Measurements from ENCODE around the gene SBNO2. TPM values are rescaled to one million over a fixed set of nuclear protein-coding genes. Genes with fewer than 3 reads are reported as not detected.

SBNO2 gene
- total RNA-seq, 1 experiment from 2014 or later = 22.7 TPM

DNA sequence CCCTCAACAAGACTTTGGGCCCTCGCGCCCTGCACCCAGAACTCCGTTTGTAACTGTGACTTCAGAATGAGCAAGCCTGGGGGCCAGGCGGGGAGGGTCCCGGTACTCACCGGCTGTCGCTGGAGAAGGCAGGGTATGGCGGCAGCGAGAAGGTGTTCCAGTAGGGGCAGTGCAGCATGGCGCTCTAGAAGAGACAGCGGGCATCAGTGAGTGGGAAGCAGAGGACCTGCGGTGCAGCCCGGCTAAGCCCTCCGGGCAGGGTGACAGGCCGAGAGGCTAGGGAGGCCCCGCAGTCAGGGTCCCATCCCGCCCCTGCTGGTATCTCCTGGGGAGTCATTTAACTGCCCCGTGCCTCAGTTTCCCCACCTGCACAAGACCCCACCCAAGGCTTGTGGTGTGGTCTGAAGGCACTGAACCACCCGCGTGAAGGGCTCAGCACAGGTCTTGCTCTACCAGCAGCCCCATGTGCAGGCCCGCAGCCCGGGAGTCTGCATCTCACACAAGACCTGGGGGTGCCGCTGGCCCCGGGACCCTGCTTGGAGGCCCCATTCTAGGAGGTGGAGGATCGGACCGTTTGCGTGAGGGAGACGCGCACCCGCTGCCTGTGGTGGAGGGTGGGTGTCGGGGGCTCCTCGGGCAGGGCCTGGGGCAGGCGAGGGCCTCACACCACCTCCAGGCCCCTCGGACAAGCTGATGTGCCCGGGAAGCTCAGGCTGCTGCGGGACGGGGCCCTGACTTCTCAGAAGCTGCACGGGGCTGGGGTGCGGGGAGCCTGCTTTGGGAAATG, 24.6 kb downstream of the SBNO2 start:
- DNase-seq = no peak
- H3K27me3 ChIP-seq = no peaks in the 10 kb centered on the region
- H3K4me3 ChIP-seq = no peak overlapping the region
- no peaks in the 10 kb centered on the region for H3K9me3 ChIP-seq
- peaks cover 28% of the 10 kb centered on the region for H3K36me3 ChIP-seq

DNA sequence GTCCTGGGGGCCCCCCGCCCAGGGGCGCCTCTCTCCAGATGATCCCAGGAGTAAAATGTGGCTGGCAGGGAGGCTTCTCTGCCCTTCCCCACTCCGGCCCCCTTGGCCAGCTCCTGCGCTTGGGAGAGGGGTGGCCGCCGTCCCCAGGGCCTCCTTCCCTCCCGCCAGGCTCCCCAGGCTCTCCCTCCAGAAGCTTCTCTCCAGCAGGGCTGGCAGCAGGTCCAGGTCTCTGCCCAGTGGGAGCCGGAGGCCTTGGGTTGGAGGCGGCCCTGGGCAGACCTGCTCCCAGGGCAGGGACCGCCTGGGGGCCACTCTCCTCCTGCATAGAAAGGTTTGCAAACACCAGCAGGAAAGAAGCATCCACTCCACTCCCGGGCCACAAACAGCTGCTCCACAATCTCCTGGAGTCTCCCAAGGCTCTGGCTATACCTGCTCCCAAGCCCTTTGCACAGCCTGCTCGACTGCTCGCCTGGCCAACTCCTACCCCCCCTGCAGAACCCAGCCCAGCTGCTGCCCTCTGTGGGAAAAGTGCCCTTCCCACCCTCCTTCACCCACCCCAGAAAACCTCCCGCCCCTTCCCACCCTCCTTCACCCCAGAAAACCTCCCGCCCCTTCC, 26.0 kb downstream of the SBNO2 start:
- H3K4me3 ChIP-seq = no peak overlapping the region
- no peaks in the 10 kb centered on the region for H3K27me3 ChIP-seq
- no peak for DNase-seq
- H3K36me3 ChIP-seq = peaks cover 28% of the 10 kb centered on the region
- H3K9me3 ChIP-seq = no peaks in the 10 kb centered on the region

- no peaks in the 10 kb centered on the region for H3K9me3 ChIP-seq
- H3K4me3 ChIP-seq = no peak overlapping the region
- no peaks in the 10 kb centered on the region for H3K27me3 ChIP-seq
- peaks cover 32% of the 10 kb centered on the region for H3K36me3 ChIP-seq
- no peak for DNase-seq
These were observed 26.9 kb downstream of the SBNO2 start for GRCh38 chr19:1146858-1147780.

GRCh38 chr19:1146412-1146699, 27.7 kb downstream of the SBNO2 start:
- H3K36me3 ChIP-seq = peaks cover 24% of the 10 kb centered on the region
- DNase-seq = no peak

GRCh38 chr19:1145635-1146411, 28.2 kb downstream of the SBNO2 start:
- H3K4me3 ChIP-seq = no peak overlapping the region
- DNase-seq = no peak
- no peaks in the 10 kb centered on the region for H3K27me3 ChIP-seq
- no peaks in the 10 kb centered on the region for H3K9me3 ChIP-seq
- H3K36me3 ChIP-seq = peaks cover 23% of the 10 kb centered on the region

More at GRCh38 chr19:1146412-1146699, 27.7 kb downstream of the SBNO2 start:
- H3K4me3 ChIP-seq = no peak overlapping the region
- no peaks in the 10 kb centered on the region for H3K9me3 ChIP-seq
- H3K27me3 ChIP-seq = no peaks in the 10 kb centered on the region

- no peak for DNase-seq
- no peak overlapping the region for H3K4me3 ChIP-seq
- peaks cover 23% of the 10 kb centered on the region for H3K36me3 ChIP-seq
- H3K27me3 ChIP-seq = no peaks in the 10 kb centered on the region
- no peaks in the 10 kb centered on the region for H3K9me3 ChIP-seq
These were observed 29.3 kb downstream of the SBNO2 start for GRCh38 chr19:1144741-1145140.

DNA sequence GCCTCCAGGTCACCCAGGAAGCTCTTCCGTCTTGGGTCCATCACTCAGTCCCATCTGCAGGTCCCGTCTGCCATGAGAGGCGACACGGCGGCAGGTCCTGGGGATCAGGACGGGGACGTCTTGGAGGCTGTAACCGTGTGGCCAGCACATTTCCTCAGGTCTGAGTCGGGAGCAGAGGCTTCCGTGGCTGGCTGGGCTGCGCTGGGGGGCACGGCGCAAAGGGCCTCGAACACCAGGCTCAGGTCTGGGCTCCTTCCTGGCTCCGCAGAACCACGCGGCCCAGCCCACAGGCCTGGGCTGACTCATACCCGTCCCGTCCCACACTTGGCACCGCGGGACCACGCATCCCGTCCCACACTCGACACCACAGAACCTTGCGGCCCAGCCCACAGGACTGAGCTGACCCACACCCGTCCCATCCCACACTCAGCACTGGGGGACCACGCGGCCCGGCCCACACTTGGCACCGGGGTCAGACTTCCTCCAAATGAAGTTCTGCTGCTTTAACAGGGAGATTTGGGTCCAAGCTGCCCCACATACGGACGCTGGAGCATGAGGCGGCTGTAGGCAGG, 30.2 kb downstream of the SBNO2 start:
- Histone ChIP-seq H3K9me3 (no peaks in the 10 kb centered on the region), H3K36me3 (peaks cover 23% of the 10 kb centered on the region), H3K4me3 (no peak overlapping the region), H3K27me3 (no peaks in the 10 kb centered on the region)
- no peak for DNase-seq

DNA sequence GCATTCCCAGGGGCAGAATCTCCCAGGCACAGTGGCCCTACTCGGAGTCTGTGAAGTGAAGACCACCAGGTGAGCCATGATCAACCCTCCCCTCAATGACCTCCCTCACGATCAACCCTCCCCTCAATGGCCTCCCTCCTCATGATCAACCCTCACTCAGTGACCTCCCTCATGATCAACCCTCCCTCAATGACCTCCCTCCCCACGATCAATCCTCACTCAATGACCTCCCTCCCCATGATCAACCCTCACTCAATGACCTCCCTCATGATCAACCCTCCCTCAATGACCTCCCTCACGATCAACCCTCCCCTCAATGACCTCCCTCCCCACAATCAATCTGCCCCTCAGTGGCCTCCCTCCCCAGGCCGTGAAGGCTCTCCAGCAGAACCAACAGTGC, 32.1 kb downstream of the SBNO2 start:
- Histone ChIP-seq H3K4me3 (no peak overlapping the region), H3K9me3 (no peaks in the 10 kb centered on the region), H3K27me3 (no peaks in the 10 kb centered on the region), H3K36me3 (peaks cover 23% of the 10 kb centered on the region)
- DNase-seq = no peak

- no peaks in the 10 kb centered on the region for H3K9me3 ChIP-seq
- peaks cover 21% of the 10 kb centered on the region for H3K36me3 ChIP-seq
- H3K4me3 ChIP-seq = no peak overlapping the region
- H3K27me3 ChIP-seq = no peaks in the 10 kb centered on the region
- DNase-seq = no peak
These were observed 33.6 kb downstream of the SBNO2 start for GRCh38 chr19:1140272-1141027.

DNA sequence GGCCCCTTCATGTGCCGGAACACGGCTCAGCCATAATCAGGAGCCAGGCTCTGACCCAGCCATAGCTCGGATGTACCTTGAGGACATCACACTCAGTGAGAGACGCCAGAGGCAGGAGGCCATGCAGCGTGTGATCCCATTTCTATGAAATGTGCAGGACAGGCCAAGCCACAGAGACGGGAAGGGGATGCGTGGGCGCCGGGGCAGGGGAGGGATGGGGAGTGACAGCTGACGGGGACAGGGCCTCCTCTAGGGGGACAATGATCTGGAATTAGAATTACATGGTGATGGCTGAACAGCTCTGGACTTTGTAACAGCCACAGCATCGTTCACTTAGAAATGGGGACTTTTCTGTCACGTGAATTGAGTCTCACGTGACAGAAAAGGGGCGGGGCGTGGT, 34.9 kb downstream of the SBNO2 start:
- no peaks in the 10 kb centered on the region for H3K27me3 ChIP-seq
- H3K4me3 ChIP-seq = no peak overlapping the region
- no peak for DNase-seq
- H3K9me3 ChIP-seq = no peaks in the 10 kb centered on the region
- peaks cover 18% of the 10 kb centered on the region for H3K36me3 ChIP-seq

DNA sequence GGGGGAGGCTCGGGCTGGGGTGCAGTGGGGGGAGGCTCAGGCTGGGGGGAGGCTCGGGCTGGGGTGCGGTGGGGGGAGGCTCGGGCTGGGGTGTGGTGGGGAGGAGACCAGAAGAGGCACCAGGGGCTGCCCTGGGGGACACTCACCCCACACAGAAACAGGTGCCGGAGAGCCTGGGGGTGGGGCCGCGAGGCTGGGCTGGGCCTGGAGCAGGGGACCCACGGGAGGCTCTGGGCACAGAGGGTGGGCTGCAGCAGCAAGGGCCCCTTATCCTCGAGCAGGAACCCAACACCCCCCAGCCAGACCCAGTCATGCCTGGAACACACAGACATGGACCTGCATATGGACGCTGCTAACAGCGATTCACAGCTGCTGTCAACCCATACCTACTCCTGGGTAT, 35.9 kb downstream of the SBNO2 start:
- DNase-seq = no peak
- Histone ChIP-seq H3K4me3 (no peak overlapping the region), H3K36me3 (peaks cover 18% of the 10 kb centered on the region), H3K9me3 (no peaks in the 10 kb centered on the region), H3K27me3 (no peaks in the 10 kb centered on the region)

- DNase-seq = no peak
- H3K27me3 ChIP-seq = no peaks in the 10 kb centered on the region
- H3K4me3 ChIP-seq = no peak overlapping the region
- no peaks in the 10 kb centered on the region for H3K9me3 ChIP-seq
- peaks cover 9% of the 10 kb centered on the region for H3K36me3 ChIP-seq
These were observed 37.3 kb downstream of the SBNO2 start for GRCh38 chr19:1136621-1137317.

GRCh38 chr19:1136201-1136600, 37.9 kb downstream of the SBNO2 start:
- Histone ChIP-seq H3K27me3 (no peaks in the 10 kb centered on the region), H3K9me3 (no peaks in the 10 kb centered on the region)

DNA sequence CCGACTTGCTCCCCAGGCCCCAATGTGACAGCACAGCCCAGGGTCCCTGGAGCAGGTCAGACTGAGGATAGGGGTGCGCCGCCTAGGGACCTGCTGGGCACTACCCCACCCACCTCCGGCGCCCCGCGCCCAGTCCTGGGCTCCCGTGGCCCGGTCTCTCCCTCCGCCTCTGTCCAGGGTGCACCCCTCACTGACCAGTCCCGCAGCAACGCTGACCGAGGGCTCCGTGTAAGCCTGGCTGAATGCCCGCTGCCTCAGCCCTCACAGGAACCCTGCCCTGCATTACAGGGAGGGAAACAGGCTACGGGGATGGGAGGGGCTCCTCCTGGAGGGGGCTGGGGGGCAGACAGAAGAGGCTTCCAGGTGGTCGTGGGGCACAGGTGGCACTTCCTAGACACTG, 38.6 kb downstream of the SBNO2 start:
- peaks cover 9% of the 10 kb centered on the region for H3K36me3 ChIP-seq
- no peaks in the 10 kb centered on the region for H3K9me3 ChIP-seq
- no peak overlapping the region for H3K4me3 ChIP-seq
- DNase-seq = no peak
- no peaks in the 10 kb centered on the region for H3K27me3 ChIP-seq

More at GRCh38 chr19:1136201-1136600, 37.9 kb downstream of the SBNO2 start:
- no peak for DNase-seq
- Histone ChIP-seq H3K36me3 (peaks cover 9% of the 10 kb centered on the region), H3K4me3 (no peak overlapping the region)

- peaks cover 9% of the 10 kb centered on the region for H3K36me3 ChIP-seq
- H3K4me3 ChIP-seq = no peak overlapping the region
- H3K9me3 ChIP-seq = no peaks in the 10 kb centered on the region
- H3K27me3 ChIP-seq = no peaks in the 10 kb centered on the region
- DNase-seq = no peak
These were observed 39.6 kb downstream of the SBNO2 start for GRCh38 chr19:1134431-1134830.

Measured in MG63 (cell line).